GM18868 (cell line): Measurements from ENCODE around the gene CCDC116.
"Not testable (repeated sequence)": the region's sequence is repeated elsewhere in the genome, so short reads cannot be mapped to it uniquely, and the experiment has no call there.

Experiments used
- ATAC-seq: cut with Tn5 transposase; IDR thresholded peaks from one replicate; pipeline ENCODE4 v1.9.1; 2021; ENCODE audit warnings: mild to moderate bottlenecking, moderate library complexity; ENCODE audit not compliant: unreplicated experiment

CCDC116 gene, protein sequence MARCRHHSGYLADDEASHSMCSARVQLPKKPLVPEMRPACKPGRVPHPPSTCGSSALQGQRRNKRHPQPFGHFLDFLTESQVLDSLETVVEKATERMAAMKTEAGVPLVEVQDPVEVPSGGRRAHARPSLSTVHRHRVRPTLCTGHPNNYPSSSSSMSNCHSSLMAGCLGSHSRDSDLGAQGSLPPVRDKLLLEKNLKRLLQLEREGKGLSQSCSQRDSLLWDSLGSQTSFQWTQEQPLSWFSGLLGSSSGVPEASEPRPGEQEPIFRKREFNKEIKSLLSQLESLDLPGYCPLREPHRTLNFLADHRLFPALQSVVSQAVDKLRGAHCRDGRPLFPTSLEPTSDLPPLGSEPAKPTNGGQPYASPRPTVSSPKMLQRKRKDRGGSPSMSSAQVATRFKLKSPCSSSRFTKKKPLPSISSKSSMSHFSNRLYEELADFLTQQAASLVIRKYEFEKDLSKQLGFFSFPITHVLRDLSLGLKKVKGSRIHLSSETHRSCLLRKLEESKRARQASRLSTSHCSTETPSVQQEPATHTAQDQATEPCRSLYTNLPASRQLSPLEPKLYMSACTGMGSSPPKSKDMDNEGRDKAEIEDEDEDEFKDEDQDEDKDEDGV

DNA sequence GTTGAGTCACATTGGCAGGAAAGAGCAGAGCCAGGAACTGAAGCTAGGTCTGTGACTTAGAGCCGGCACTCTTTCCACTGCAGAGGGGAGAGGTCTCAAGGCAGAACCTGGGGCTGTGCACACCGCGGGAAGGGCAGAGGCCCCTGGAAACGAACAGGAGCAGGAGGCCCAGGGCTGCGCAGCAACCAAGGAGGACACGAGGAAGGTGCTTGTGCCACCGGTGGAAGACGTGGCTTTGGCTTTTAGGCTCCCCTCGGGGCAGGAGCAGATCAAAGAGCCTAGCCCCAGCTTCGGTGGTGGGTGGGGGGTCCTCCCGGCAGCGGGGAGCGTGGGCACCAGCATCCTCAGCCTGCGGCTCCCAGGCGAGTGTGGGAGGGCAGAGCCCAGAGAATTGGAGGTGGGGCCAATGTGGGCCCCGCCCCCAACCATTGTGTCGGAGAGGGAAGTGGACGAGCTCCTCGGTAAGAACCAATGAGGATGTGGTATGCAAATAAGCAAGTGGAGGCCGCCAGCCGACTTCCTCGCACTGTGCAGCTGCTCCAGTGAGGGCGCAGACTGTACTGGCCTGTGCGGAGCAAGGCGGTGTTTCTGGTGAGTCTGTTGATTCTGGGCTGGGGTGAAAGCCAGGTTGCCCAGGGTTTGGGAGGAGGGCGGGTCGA is at the start of gene CCDC116:
TSS of gene CCDC116 (plus strand) at position 524 of the 659 bp plus-strand sequence. CDS start 422 bp downstream, outside the sequence.
- no peak for ATAC-seq

DNA sequence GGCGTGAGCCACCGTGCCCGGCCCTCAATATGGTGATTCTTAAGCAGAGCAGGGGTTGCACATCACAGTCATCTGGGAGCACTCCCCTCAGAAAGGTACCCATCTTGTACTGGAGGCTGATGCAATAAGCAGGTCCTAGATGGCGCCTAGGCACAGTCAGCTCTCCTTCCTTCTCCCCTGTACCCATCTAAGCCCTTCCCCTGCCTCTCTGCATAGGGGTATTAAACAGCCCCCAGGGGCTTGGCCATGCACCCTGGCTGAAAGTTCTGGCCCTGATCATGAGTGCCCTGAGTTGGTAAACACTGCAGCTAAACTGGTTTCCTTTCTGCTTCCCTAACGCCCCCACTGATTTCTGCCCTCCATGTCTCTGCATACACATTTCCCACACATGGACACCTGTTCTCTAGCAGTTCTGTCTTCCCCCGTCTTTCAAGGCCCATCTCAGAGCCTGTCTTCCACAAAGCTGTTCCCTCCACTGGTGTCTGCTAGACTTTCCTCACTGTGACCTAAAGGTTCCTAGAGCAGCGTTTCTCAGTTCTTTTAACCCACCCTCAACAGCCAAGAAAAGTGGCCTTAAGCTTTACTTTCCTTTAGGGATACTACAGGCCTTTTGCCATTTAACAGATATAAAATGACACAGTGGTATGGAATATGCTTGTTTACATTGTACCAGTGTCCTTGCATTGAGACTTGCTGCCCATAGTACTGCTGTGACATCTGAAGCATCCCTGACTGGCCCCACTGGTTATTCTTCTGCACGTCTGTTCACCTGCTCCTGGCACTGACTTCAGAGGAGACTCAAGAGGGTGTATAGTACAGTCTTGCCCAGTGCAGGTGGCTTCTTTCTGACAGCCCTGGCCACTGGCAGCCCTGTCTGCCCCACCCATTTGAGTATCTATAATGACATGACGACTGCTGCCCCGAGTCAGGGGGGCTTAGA is 49.5 kb upstream of the CCDC116 start:
- ATAC-seq: no peak

DNA sequence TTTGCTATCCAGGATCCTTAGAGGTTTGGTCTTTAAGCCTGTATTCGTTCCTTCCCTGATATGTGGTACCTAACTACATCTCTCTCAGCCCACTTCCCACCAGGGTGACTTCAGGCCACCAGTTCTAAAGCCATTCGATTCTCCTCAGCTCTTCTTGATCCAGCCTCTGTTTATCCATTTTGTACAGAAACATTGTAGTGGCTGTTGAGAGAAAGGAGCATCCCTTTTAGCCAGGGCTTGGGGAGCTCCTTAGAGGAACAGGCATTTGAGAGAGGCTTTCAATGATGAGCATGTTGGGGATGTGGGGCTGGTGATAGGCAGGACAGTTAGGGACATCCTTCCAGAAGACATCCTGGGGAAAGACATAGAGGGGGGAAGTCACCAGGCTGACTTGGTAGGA is 47.2 kb upstream of the CCDC116 start:
- ATAC-seq: no peak

DNA sequence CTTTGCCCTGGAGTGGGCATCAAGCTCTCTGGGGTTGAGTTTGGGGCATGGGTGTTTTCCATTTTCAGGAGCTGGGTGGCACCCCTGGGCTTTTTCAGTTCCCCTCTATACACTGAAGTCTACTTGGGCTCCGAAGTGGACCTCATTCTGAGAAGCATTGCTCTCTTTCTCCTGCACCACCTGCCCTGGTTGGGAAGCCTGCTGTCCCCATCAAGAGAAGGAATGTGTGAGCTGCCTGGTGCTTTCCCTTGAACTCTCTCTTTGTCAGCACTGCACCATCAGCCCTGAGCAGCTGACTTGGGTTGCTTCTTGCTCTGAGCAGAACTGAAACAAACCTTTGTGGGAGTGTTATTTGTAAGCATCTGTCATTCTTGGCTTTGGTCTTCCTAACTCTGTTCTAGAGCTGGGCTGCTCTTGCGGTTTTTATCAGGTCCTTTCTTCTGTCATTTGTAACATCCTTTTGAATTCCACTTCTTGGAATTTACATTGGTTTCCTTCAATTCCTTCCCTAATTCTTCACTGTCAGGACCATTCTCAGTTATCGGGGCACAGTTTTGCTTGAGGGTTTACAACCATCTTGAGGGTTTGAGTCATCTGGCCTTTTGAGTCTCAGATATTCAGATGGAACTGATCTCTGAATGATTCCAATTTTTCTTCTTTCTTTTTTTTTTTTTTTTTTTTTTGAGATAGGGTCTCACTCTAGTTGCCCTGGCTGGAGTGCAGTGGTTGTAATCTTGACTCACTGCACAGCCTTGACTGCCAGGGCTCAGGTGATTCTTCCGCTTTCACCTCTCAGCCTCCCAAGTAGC is 44.6 kb upstream of the CCDC116 start:
- peak; percentile 90 for ATAC-seq

DNA sequence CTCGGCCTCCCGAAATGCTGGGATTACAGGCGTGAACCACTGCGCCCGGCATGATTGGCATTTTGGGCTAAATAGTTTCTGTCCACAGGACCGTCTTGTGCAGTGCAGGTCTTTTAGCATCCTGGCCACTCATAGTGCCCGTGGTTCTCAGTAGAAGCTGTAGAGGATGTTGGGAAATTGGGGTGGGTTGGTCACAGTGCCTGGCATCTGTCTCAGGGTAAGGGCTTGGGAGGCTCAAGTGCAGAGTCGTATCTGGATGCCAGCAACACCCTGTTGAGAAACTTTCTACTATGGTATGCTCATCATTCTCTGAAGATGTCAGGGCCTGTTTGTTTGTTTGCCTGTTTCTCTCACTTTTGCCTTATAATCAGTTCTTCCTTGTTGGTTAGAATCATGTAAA is 43.2 kb upstream of the CCDC116 start:
- no peak for ATAC-seq

DNA sequence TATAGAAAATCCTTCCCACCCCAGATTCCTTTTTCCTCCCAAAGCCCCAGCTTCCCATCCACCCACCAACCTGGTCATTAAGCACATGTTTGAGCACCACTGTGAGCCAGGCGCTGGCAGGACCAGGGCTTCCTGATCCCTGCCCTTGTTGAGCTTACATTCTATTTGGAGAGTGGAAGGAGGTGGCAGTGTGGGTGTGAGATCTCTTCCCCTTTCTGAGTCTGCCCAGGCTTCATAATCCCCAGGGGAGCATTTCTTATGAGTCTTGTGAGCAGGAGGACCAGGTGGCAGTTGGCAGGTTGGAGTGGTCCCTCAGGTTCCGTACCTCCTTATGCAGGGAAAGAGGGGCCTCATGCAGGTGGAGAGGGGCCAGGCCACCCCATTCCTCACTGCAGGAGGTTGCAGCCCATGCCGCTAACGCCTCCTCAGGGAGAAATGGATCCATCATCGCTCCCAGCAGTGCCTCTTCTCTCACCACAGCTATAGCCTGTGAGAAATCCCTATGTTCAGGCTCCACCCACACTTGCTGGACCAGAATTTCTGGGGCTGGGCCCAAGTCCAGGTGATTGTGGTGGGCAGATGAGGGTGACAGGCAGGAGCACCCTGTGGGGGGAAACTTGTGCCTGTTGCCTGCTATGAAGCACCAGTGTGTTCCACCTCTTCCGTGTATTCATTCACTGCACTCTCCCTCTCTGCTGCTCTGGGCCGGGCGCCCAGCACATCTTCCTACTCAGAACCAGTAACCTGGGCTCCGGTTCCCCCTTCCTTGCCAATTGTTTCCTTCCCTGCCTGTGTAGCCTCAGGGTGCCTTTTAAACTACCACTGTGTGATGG is 41.5 kb upstream of the CCDC116 start:
- no peak for ATAC-seq

- ATAC-seq: no peak
These were observed 40.9 kb upstream of the CCDC116 start for GRCh38 chr22:21591695-21592094.

GRCh38 chr22:21592422-21592821 is 40.1 kb upstream of the CCDC116 start:
- ATAC-seq: no peak

GRCh38 chr22:21593406-21594232 is 38.9 kb upstream of the CCDC116 start:
- no peak for ATAC-seq

GRCh38 chr22:21594865-21595452 is 37.6 kb upstream of the CCDC116 start:
- ATAC-seq: no peak

GRCh38 chr22:21596356-21597135 is 36.0 kb upstream of the CCDC116 start:
- not testable (repeated sequence) for ATAC-seq

DNA sequence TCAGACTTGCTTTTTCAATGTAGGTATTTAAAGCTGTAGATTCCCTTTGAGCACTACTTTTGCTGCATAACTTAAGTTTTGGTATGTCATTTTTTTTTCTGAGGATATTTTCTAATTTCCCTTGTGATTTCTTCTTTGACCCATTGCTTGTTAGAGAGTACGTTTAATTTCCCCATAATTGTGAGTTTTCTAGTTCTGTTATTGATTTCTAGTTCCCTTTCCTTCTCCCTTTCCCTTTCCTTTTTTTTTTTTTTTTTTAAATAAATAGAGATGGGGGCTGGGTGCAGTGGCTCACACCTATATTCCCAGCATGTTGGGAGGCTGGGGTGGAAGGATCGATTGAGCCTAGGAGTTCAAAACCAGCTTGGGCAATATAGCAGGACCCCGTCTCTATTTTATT is 34.3 kb upstream of the CCDC116 start:
- ATAC-seq: no peak

GRCh38 chr22:21599053-21599893 is 33.3 kb upstream of the CCDC116 start:
- ATAC-seq: no peak

- ATAC-seq: no peak
These were observed 30.0 kb upstream of the CCDC116 start for GRCh38 chr22:21602579-21602978.

DNA sequence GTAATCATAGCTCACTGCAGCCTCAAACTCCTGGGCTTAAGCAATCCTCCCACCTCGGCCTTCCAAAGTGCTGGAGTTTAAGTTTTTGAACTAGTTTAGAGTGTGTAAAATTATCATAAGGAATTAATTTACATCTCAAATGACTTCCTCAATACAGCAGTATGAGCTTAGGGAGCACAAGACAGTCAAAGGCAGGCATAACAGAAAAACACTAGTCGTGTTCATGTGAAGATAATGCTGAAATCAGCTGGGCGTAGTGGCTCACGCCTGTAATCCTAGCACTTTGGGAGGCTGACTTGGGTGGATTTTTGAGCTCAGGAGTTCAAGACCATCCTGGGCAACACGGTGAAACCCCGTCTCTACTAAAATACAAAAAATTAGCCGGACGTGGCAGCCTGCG is 28.6 kb upstream of the CCDC116 start:
- no peak for ATAC-seq

- ATAC-seq: no peak
These were observed 26.5 kb upstream of the CCDC116 start for GRCh38 chr22:21605887-21606564.
